Astrocyte (in vitro differentiated cells and primary cell): ENCODE data around the gene BATF3.

Experiments
- CTCF ChIP-seq: IDR thresholded peaks from 2 replicates; pipeline ENCODE4 v1.5.1; 2011; ENCODE audit warnings: low read depth, mild to moderate bottlenecking, inconsistent platforms, low read length, moderate library complexity; ENCODE audit not compliant: insufficient read depth
- EZH2 ChIP-seq: IDR thresholded peaks from 2 replicates; pipeline ENCODE4 v1.6.1; 2012; ENCODE audit warnings: mild to moderate bottlenecking, low read length, inconsistent platforms; ENCODE audit not compliant: insufficient read depth

DNA sequence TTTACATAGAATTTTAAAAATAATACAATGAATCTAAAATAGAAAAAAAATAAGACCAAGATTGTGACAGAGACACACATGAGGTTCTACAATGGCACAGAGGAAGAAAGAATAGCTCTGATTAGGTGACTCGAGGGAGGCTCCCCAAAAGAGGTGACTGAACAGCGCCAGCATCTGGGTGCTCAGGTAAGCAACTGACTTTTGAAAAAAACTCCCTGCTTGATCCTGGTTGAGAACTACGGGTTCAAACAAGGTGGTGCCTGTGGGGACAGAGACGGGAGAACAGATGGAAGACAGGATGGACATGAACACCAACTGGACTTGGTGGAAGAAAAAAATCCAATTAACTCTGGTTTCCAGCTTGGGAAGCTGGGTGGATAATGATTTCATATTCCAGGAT, 22.5 kb downstream of the BATF3 start:
- TF ChIP-seq CTCF (no peak), EZH2 (no peak)
